Fibroblast of the aortic adventitia (primary cell): ENCODE data around the gene DOCK3. TPM values are rescaled to one million over a fixed set of nuclear protein-coding genes. Genes with fewer than 3 reads are reported as not detected.
"Not testable (repeated sequence)": the region's sequence is repeated elsewhere in the genome, so short reads cannot be mapped to it uniquely, and the experiment has no call there.

ENCODE experiments used
- DNase-seq: peaks from one replicate; pipeline ENCODE4 v3.0.0-alpha.2; 2010; ENCODE audit warnings: low read depth
- H3K4me3 ChIP-seq: 2 replicates; pipeline ENCODE4 v1.5.1; 2011; ENCODE audit warnings: low read depth, mild to moderate bottlenecking, control low read depth, low read length, moderate library complexity
- total RNA-seq: library from RNA; depleted of rRNA; stranded (reverse); fragments of >200 nt; gene quantifications from 2 replicates; pipeline ENCODE4 v1.2.3, GENCODE V29; 2012; ENCODE audit warnings: low replicate concordance
- TF ChIP-seq, protein P1 (sequence below): IDR thresholded peaks from 2 replicates; pipeline ENCODE4 v1.5.1; 2011; ENCODE audit warnings: mild to moderate bottlenecking, low read length, control low read depth, inconsistent platforms; ENCODE audit not compliant: insufficient read depth

DOCK3 gene
- total RNA-seq, 1 donor = 0.36 TPM

DNA sequence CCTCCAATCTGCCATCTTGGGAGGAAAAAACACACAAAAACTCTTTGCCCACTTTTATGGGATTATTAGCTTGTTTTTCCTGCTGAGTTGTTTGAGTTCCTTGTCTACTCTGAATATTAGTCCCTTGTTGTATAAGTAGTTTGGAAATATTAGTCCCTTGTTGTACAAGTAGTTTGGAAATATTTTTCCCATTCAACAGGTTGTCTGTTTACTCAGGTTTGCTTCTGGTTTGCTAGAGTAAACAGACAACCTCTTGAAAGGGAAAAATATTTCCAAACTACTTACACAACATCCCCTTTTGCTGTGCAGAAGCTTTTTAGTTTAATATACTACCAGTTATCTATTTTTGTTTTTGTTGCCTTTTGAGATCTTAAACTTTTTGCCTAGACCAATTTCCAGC lies 517.0 kb downstream of the DOCK3 start:
- H3K4me3 ChIP-seq = no peak overlapping the region
- no peak for DNase-seq
- TF ChIP-seq, protein P1, sequence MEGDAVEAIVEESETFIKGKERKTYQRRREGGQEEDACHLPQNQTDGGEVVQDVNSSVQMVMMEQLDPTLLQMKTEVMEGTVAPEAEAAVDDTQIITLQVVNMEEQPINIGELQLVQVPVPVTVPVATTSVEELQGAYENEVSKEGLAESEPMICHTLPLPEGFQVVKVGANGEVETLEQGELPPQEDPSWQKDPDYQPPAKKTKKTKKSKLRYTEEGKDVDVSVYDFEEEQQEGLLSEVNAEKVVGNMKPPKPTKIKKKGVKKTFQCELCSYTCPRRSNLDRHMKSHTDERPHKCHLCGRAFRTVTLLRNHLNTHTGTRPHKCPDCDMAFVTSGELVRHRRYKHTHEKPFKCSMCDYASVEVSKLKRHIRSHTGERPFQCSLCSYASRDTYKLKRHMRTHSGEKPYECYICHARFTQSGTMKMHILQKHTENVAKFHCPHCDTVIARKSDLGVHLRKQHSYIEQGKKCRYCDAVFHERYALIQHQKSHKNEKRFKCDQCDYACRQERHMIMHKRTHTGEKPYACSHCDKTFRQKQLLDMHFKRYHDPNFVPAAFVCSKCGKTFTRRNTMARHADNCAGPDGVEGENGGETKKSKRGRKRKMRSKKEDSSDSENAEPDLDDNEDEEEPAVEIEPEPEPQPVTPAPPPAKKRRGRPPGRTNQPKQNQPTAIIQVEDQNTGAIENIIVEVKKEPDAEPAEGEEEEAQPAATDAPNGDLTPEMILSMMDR = no peak

DNA sequence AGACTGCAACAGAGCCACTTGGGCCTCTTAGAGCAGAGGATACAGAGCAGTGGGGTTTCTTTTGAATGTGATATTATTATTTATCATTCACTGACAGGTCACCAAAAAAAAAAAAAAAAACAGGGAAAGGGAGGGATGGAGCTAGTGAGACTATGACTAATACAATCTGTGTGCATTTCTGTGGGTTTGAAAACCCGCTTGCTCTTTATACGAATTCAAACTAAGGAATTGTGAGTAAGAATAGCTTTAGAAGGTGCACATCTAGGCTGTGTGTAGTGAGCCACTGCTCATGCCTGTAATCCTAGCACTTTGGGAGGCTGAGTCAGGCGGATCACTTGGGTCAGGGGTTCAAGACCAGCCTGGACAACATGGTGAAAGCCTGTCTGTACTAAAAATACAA lies 523.8 kb downstream of the DOCK3 start:
- H3K4me3 ChIP-seq = no peak overlapping the region
- no peak for DNase-seq
- TF ChIP-seq, protein P1 = no peak

DNA sequence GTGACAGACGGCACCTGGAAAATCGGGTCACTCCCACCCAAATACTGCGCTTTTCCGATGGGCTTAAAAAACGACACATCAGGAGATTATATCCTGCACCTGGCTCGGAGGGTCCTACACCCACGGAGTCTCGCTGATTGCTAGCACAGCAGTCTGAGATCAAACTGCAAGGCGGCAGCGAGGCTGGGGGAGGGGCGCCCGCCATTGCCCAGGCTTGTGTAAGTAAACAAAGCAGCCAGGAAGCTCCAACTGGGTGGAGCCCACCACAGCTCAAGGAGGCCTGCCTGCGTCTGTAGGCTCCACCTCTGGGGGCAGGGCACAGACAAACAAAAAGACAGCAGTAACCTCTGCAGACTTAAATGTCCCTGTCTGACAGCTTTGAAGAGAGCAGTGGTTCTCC lies 524.6 kb downstream of the DOCK3 start:
- DNase-seq, H3K4me3 ChIP-seq: not testable (repeated sequence)

DNA sequence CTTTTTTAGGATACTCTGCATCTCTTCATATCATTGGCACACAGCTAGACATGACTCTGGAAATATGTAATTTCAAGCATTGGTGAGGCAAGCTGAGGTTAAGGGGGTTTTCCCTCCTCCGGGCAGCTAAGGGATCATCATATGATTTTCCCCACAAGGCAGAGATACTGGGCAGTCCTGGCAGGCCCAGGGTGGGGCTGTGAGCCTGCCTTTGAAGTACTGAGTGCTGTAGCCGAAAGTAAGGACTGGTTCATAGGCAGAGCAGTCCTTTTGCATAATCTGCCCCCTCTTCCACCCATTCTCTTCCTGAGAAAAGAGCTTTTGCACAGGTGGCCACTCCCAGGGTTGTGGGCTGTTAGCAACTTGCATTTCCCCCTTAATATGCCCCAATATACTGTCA lies 541.6 kb downstream of the DOCK3 start:
- DNase-seq = no peak
- TF ChIP-seq, protein P1 = no peak
- H3K4me3 ChIP-seq = no peak overlapping the region

DNA sequence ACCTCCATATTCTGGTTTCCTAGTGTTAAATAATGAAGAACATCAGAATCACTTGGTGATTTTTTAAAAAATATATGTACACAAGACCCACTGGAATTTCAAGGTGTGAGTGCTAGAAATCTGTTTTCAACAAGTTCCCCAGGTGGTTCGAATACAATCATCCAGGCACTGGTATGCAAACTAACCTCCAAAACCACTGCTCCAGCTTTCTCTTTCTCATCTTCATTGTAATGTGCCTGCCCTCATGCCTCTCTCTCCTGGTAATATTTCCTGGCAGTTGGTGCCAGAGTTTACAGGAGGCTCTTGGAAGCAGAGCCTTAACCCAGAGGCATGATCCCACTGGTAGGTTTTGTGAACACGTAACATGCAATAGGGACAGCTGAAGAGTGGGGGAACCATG lies 547.2 kb downstream of the DOCK3 start:
- TF ChIP-seq, protein P1 = no peak
- no peak for DNase-seq
- no peak overlapping the region for H3K4me3 ChIP-seq

DNA sequence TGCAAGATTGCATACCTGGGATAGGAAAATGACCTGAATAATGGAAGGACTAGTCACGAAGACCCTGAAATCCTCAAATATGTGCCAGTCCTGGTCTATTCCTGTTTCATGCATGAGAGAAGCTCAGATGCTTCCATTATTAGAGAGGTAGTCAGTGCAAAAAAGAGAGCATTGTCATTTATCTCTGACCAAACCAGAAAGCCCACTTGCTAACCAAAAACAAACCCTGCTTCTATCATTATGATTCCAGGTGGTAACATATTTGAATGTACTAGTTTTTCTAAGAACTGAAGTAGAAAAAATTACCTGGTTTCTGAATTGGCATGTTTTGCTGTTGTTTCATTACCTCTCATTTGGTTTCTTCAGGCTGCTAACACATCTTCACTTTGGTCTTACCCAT lies 549.6 kb downstream of the DOCK3 start:
- TF ChIP-seq, protein P1 = no peak
- no peak for DNase-seq
- H3K4me3 ChIP-seq = no peak overlapping the region

DNA sequence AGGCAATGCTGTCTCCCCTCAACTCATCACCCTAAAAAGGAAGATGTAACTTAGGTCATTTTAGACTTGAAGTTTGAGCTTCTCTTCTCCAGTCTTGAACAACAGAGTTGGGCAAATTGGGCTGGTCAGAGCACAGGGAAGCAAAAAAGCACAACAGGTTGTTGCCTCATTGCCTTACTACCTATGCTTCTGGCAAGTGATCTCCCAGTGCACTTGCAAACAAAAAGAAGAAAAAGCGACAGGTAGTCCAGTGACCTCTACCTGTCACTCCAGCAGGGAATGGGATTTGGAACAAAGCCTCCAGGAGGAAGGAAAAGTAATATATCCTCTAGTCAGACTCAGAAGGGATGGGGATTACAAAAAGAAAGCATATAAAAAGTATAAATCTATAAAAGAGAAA lies 550.1 kb downstream of the DOCK3 start:
- TF ChIP-seq, protein P1 = no peak
- no peak for DNase-seq
- H3K4me3 ChIP-seq = no peak overlapping the region

DNA sequence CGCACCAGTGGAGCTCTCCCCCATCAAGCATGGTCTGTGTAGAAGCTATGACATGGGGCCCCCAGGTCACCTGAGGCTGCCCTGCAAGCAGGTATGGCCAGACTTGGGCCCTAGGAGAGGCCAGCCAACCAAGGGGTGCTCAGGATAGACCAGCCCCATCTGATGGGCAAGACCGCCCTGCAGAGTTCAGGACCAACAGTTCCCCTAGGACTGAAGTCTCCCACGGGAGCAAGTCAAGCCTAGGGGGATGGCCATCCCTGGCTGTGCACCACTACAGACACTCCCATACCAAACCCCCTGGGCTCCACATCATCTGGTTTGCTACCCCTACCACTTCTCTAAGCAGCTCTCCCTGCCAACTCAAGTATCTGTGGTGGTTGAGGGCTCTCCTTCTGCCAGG lies 568.2 kb downstream of the DOCK3 start:
- no peak for DNase-seq
- H3K4me3 ChIP-seq = no peak overlapping the region
- TF ChIP-seq, protein P1 = no peak
